Stimulated activated memory B cell treated with anti-CD40 and anti-IgM and Interleukin-4, amounts not matched to agents 10 μg/mL and 1 μg/mL and 100 μg/mL, for 72 hours (primary cell): ENCODE results near the gene RGS19.
A peak's percentile ranks its signal among the peaks of the same experiment; 100 is the strongest.

Source experiments
- ATAC-seq: fragments of 150-1000 bp; cut with Tn5 transposase; 2 replicates; pipeline ENCODE4 v1.10.0; 2021
- H3K27ac Mint-ChIP-seq: one replicate; pipeline ENCODE4 v1.8.0; 2022; ENCODE audit warnings: mild to moderate bottlenecking, mixed read lengths
- H3K27me3 Mint-ChIP-seq: one replicate; pipeline ENCODE4 v1.8.0; 2022; ENCODE audit warnings: mixed read lengths
- H3K36me3 Mint-ChIP-seq: one replicate; pipeline ENCODE4 v1.8.0; 2022; ENCODE audit warnings: mixed read lengths
- H3K4me1 Mint-ChIP-seq: one replicate; pipeline ENCODE4 v1.8.0; 2022; ENCODE audit warnings: mixed read lengths
- H3K4me3 Mint-ChIP-seq: one replicate; pipeline ENCODE4 v1.8.0; 2022; ENCODE audit warnings: mild to moderate bottlenecking, moderate library complexity, mixed read lengths
- H3K9me3 Mint-ChIP-seq: one replicate; pipeline ENCODE4 v1.8.0; 2022; ENCODE audit warnings: mixed read lengths

Gene RGS19

DNA sequence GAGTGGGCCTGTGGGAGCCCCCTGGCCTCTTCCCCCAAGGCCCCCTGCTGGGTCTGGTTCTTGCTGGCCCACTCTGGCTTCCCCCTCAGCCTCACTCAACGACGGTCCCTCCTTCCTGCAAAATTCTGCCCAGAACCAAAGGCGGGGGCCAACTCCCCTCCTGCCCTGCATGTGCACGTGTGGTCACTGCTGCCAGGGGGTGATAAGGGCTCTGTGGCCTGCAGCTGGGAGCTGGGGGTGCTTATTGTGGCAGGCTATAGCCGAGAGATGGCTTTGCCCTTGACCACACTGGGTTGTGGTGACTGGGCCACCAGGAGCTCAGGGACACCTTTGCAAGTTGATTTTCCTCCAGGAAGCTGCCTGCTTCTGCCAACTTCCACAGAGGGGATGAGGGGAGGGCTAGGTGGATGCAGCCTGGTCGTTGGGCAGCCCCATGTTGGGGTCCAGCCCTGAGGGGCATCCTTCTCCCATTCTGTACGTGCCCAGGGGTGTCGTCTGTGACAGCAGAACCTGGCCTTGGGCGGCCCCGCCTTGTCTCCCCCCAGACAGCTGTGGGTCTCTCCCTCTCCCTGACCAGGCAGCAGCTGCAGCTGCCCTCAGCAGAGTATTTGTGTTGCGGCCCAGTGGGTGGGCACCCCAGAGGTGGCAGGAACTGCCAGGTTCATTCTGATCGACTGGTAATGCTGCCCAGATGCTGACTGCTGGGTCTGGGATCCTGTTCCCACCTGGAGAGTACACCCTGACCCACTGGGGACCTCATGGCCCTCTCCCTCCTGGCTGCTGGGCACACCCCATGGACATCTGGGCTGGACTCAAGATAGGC is 10.7 kb downstream of the RGS19 start:
- H3K4me1 Mint-ChIP-seq: peaks cover 70% of the 10 kb centered on the region
- H3K9me3 Mint-ChIP-seq: no peaks in the 10 kb centered on the region
- no peak overlapping the region for H3K27ac Mint-ChIP-seq
- ATAC-seq: no peak
- H3K27me3 Mint-ChIP-seq: no peaks in the 10 kb centered on the region
- peaks cover 13% of the 10 kb centered on the region for H3K36me3 Mint-ChIP-seq
- H3K4me3 Mint-ChIP-seq: no peak overlapping the region

DNA sequence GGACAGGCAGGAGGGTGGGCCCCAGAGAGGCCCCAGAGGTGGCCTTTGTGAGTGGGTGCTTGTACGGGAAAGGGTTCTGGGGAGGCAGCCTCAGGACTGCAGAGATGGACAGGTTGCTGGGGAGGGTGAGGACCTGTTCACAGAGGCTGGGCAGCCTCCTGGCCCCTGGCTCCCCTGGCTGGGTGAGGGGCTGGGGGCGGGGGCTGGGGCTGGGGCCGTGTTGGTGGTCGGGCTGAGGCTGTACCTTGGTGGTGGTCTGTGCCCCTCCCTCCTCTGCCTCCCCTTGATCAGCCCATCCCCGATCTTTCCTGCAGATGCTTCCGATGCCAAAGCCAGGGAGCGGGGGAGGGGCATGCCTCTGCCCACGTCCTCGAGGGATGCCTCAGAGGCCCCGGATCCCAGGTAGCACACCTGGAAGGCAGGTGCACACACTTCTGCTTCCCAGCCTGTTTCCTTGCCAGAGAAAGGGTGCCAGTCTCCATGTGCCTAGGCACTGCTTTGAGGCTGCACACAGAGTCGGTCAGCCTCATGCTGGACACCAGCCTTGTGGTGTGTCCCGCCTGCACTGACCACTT is 11.5 kb downstream of the RGS19 start:
- no peak for ATAC-seq
- Mint-ChIP-seq H3K36me3 (peaks cover 7% of the 10 kb centered on the region), H3K27me3 (no peaks in the 10 kb centered on the region), H3K4me3 (no peak overlapping the region), H3K9me3 (no peaks in the 10 kb centered on the region), H3K27ac (no peak overlapping the region), H3K4me1 (peaks cover 72% of the 10 kb centered on the region)

DNA sequence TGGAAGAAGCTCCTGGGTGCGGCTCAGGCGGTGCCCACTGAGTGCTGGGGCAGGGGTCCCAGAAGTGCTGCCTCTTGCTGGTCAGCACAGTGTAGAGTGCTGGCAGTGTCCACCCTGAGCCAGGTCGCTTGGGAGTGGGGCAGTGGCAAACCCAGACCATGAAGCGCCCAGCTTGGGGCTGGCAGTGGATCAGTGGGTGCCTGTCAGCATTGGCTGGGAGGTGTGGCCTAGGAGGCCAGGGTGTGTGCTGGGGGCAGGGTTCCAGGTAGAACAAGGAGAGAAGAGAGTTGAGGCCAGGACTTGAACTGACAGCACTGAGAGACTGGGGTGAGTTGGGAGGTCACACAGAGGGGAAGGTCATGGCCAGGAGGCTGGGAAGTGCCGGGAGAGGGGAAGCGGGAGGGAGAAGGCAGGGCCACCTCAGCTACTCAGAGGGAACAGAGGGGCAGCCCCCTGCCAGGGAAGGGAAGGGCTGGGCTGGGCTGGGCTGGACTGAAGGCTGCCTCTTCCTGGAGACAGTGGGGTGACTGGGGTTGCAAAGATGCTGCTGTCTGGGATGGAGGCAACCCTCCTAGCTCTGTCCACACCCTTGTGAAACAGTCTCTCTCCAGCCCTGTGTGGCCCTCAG is 12.2 kb downstream of the RGS19 start:
- Mint-ChIP-seq H3K4me1 (peaks cover 66% of the 10 kb centered on the region), H3K36me3 (peaks cover 1% of the 10 kb centered on the region), H3K9me3 (no peaks in the 10 kb centered on the region), H3K27me3 (no peaks in the 10 kb centered on the region), H3K27ac (peak overlapping the region; percentile 86), H3K4me3 (no peak overlapping the region)
- no peak for ATAC-seq

DNA sequence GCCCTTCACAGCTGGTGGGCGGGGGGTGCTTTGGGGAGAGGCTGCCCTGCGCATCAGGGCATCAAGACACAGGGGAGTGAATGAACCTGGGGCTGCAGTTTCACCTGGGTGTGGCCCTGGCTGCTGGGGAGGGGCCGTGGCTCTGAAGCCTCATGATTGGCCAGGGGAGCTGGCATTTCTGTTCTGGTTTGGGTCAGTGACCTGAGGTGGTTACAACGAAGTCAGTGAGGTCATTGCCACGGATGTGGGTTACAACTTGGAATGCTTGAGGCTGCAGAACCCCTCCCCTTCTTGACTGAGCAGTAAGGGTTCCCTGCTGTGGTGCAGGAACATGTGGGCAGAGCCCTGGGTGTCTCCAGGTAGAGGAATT is 13.4 kb downstream of the RGS19 start:
- Mint-ChIP-seq H3K9me3 (no peaks in the 10 kb centered on the region), H3K4me3 (peak overlapping the region; percentile 27), H3K4me1 (peaks cover 54% of the 10 kb centered on the region)

DNA sequence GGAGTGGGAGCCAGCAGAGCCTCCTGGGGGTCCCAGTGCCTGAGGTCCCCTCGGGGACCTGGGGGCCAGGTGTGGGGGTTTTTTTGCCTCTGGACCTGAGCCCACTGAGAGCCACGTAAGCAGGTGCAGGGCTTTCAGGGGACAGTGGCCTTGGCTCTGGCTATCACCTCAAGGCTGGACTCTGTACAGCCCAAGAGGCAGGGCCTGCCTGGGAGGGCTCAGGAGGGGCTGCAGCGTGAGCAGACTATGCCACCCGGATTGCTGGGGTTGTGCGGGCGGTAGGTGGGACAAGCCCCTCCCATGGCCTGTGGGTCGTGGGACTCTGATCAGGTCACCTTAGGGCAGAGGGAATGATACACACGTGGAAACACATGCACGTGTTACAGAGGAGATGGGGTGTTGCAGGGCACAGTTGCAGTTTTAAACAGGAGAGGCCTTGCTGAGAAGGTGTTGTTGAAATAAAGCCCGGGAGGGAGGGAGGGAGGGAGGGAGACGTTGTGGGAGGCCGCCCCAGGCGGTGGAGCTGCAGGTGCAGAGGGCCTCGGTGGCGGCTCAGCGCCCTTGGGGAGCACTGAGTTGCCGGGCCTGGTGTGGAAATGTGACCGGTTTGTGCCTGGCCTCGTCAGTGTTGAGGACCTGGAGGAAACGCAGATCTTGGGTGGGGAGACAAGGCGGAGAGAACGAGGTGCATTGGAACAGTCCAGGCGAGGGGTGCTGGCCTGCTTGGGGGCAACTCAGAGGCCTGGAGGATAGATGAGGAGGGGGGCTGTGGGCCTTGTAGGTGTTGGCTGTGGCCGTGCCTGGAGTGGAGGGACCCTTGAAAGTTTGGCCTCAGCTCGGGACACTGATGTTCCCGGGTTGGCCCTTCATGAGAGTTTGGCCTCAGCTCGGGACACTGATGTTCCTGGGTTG is 14.0 kb downstream of the RGS19 start:
- Mint-ChIP-seq H3K27me3 (no peaks in the 10 kb centered on the region), H3K4me1 (peaks cover 49% of the 10 kb centered on the region), H3K36me3 (no peaks in the 10 kb centered on the region), H3K9me3 (no peaks in the 10 kb centered on the region), H3K27ac (peak overlapping the region; percentile 86), H3K4me3 (peak overlapping the region; percentile 52)
- no peak for ATAC-seq

More for the DNA sequence above, 13.4 kb downstream of the RGS19 start:
- peak; percentile 75 for ATAC-seq
- H3K27ac Mint-ChIP-seq: peak overlapping the region; percentile 86
- H3K27me3 Mint-ChIP-seq: no peaks in the 10 kb centered on the region
- no peaks in the 10 kb centered on the region for H3K36me3 Mint-ChIP-seq

DNA sequence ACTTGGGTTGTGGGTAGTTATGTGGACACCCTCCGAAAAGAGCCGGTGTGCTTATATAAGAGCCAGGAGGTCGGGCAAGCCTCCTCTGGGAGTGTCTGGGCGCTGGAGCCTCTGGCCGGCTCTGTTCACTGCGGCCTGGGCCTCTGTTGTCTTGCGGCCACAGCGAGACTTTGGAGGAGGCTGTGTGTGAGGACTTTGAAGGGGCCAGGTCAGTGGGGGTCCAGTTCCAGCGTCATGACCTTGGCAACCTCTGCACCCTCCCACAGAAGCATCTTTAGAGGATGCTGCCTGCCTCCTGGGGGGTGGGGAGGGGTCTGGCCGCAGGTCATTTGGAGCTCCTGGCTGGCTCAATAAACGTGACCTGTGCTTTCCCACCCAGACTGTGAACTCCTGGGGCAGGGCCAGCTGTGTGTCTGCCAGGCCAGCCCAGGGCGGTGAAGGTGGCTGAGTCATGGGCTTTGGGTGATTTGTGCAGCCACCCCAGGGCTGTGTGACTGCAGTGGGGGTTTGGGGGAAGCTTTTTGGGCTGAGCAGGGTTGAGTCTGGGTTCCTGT is 15.1 kb downstream of the RGS19 start:
- no peak for ATAC-seq
- Mint-ChIP-seq H3K9me3 (no peaks in the 10 kb centered on the region), H3K36me3 (no peaks in the 10 kb centered on the region), H3K27ac (peak overlapping the region; percentile 86), H3K4me3 (peak overlapping the region; percentile 93), H3K27me3 (no peaks in the 10 kb centered on the region), H3K4me1 (peaks cover 49% of the 10 kb centered on the region)

DNA sequence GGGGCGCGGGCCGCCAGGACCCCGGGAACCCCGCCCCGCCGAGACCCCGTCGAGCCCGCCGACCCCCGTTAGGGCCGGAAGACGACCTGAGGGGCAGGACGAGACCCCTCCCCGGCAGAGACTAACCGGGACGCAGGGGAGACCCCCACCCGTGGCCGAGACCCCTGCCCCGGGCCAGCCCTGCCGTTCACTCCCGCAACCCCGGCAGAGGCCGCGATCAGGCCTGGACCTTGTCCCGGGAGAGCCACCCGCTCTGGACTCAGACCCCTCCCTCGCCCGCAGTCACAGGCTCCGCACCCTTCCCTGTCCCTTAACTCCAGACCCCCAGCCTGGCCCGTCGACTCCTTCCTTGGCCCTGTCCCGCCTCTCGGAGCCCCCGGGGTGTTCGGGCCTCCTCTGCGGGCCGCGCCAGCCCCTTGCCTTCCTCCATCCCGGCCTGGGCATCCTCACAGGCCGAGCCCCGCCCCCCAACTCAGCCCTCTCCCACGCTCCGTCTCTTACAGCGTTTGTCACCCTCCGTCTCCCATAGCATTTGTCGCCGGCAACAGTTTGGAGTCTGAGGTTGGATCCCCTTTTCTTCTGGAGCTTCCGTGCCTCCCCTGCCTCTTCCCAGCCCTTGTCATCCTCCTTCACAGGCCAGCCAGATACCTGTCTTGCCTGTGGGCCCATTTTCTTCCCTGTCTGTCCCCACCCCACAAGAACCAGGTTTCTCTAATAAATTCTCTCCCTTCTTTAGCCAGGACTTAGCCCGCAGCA is 15.8 kb downstream of the RGS19 start:
- H3K36me3 Mint-ChIP-seq: no peaks in the 10 kb centered on the region
- ATAC-seq: peak; percentile 1
- H3K9me3 Mint-ChIP-seq: no peaks in the 10 kb centered on the region
- H3K27ac Mint-ChIP-seq: peak overlapping the region; percentile 86
- no peaks in the 10 kb centered on the region for H3K27me3 Mint-ChIP-seq
- peak overlapping the region; percentile 93 for H3K4me3 Mint-ChIP-seq
- H3K4me1 Mint-ChIP-seq: peaks cover 50% of the 10 kb centered on the region

DNA sequence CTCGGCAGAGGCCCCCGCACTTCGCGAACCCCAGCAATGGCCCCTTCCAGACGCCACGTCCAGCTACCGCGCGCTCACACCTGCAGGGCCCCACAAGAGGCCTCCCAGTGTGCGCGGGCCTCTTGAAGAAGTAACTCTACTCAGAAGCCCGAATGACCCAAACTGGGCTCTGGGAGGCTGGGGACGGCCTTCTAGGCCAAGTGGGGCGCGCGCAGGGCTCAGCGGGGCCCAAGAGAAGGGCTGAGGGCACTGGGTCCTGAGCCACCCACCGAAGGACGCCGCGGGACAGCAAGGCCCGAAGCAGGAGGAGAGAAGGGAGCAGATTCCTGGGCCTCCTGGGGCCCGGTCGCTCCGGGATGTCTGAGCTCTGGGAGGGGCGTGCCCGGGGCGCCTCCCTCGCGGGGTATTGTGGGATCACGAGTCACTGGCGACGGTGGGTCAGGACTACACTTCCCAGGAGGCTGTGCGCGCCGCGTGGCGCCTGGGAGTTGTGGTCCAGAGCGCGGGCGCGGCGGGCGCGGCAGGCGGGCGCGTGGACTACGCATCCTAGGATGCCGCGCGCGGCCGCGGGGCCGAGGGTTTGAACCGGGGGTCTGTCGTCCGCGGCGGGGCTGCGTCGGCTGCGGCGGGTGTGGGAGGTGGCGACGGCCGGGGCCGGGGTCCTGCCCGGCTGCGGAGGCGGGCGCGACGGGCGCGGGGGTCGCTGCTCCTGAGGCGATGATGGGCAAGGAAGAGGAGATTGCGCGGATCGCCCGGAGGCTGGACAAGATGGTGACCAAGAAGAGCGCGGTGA is 16.5 kb downstream of the RGS19 start, which contains the start of gene TCEA2:
TCEA2 (plus strand) TSS at position 603 of the 793 bp plus-strand sequence; CDS start at position 718, 115 bp downstream.
- Mint-ChIP-seq H3K27me3 (no peaks in the 10 kb centered on the region), H3K4me1 (peaks cover 53% of the 10 kb centered on the region), H3K9me3 (no peaks in the 10 kb centered on the region), H3K36me3 (no peaks in the 10 kb centered on the region), H3K4me3 (peak within 1 kb of the TSS; percentile 93), H3K27ac (peak within 1 kb of the TSS; percentile 86)
- peak; percentile 92 for ATAC-seq

DNA sequence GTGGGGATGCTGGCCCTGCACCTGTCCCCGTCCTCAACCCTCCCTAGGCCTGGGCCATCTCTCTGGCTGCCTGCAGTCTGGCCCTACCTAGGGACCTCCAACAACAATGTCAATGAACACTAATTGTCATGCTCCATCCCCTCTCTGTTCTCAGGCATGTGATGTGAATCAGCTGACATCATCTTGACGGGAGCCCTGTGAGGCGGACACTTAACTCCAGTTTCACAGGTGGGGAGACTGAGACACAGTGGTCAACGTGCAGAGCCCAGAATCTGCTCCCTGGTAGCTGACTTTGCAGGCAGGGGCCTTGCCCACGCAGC is 17.1 kb downstream of the RGS19 start:
- Mint-ChIP-seq H3K4me3 (peak overlapping the region; percentile 93), H3K9me3 (no peaks in the 10 kb centered on the region), H3K36me3 (no peaks in the 10 kb centered on the region), H3K27ac (peak overlapping the region; percentile 86), H3K27me3 (no peaks in the 10 kb centered on the region), H3K4me1 (peaks cover 53% of the 10 kb centered on the region)
- ATAC-seq: no peak

DNA sequence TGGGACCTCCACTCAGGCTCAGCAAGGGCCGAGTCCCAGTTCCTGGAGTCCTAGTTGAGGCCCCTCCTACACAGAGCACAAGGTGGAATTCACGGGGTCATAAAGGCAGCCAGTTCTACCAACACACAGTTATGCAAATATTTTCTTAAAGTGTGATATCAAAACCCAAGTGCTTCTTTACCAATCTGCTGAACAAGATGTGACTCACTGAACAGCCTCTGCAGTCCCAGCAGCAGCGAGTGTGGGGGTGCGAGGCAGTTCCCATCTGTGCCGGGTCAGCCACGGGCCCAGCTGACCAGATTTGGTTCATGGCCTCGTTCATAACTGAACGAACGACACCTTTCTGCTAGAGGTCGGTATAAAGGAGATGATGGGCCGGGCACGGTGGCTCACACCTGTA is 20.8 kb downstream of the RGS19 start:
- Mint-ChIP-seq H3K27me3 (peaks cover 28% of the 10 kb centered on the region), H3K4me3 (no peak overlapping the region), H3K27ac (peak overlapping the region; percentile 27), H3K36me3 (no peaks in the 10 kb centered on the region), H3K9me3 (no peaks in the 10 kb centered on the region), H3K4me1 (peaks cover 30% of the 10 kb centered on the region)
- no peak for ATAC-seq

DNA sequence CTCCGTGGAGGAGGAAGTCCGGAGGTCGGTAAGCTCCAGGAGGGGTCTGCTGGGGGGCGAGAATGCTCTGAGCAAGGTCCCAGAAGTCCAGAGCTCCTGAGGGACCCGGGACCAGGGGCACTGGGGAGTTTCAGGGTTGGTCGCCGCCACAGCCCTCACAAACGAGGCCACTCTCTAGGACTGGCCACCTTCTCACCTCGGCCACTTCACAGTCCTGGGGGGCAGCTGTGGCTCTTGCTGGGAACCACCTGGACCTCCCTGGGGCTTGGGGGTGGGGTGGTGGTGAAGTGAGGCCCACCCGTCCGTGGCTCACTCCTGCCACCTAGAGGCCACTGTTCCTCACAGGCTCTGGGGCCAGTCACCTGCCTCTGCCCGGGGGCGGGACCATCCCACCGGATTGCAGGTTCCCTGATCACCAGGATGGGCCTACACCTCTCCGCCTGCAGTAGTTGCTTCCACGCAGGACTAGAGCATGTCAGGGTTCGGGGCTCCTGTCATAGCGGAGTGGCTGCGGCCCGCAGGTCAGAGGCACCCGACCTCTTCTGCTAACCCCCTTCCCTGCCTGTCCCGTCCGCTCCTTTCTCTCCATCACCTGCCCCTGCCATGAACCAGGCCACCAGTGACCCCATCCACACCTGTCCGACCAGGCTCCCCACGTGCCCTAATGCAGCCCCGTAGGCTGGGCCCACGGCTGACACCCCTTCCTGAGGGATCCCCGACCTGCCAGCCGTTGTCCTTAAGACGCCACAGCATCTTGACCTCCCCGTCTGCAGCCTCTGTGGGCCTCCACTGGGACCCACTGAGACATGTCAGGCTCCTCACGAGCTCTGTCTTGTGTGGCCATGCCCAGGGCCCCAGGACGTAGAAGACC is 21.5 kb downstream of the RGS19 start:
- no peaks in the 10 kb centered on the region for H3K36me3 Mint-ChIP-seq
- peak overlapping the region; percentile 50 for H3K4me3 Mint-ChIP-seq
- H3K27ac Mint-ChIP-seq: peak overlapping the region; percentile 27

DNA sequence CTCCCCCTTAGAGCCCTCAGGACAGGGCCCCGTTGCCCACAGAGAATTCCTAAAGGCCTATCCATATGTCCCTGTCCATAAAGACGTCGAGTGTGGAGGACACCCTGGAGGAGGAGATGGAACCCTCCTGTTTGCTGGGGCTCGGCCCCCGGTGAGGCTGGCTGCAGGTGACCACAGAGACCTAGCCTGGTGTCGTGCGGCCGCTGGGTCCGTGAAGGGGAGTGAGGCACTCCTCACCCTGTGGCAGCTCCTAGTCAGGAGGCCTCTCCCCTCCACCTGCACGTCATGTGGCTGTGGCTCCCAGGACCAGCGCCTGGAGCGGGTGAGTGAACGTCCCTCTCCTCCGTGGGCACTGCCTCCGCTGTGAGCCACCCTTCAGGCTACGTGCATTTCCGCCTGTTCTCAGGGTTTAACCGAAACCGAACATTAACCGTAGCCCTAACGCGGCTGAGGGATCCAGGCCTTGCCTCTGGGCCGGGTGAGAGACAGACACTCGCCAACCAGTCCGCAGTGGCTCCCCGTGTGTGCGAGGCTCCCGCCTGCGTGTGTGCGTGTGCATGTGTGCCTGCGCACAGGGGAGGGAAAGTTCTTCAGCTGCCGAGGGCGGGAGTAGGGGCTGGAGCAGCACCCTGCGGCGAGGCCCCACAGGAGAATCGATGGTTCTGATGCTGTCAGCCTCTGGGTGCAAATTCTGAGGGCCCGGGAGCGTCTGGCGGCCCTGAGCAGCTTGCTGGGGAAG is 22.3 kb downstream of the RGS19 start:
- H3K4me3 Mint-ChIP-seq: peak overlapping the region; percentile 50
- H3K27ac Mint-ChIP-seq: peak overlapping the region; percentile 27
- H3K36me3 Mint-ChIP-seq: no peaks in the 10 kb centered on the region
- no peaks in the 10 kb centered on the region for H3K9me3 Mint-ChIP-seq
- H3K4me1 Mint-ChIP-seq: peaks cover 35% of the 10 kb centered on the region
- peaks cover 41% of the 10 kb centered on the region for H3K27me3 Mint-ChIP-seq
- ATAC-seq: no peak

More for the DNA sequence above, 21.5 kb downstream of the RGS19 start:
- H3K9me3 Mint-ChIP-seq: no peaks in the 10 kb centered on the region
- peaks cover 35% of the 10 kb centered on the region for H3K27me3 Mint-ChIP-seq
- peak; percentile 75 for ATAC-seq
- peaks cover 35% of the 10 kb centered on the region for H3K4me1 Mint-ChIP-seq
